GM18858 (cell line): ENCODE measurements around the gene SEMA3D.

ENCODE experiments used
- ATAC-seq: cut with Tn5 transposase; IDR thresholded peaks from one replicate; pipeline ENCODE4 v1.9.1; 2021; ENCODE audit not compliant: unreplicated experiment

The SEMA3D gene

DNA sequence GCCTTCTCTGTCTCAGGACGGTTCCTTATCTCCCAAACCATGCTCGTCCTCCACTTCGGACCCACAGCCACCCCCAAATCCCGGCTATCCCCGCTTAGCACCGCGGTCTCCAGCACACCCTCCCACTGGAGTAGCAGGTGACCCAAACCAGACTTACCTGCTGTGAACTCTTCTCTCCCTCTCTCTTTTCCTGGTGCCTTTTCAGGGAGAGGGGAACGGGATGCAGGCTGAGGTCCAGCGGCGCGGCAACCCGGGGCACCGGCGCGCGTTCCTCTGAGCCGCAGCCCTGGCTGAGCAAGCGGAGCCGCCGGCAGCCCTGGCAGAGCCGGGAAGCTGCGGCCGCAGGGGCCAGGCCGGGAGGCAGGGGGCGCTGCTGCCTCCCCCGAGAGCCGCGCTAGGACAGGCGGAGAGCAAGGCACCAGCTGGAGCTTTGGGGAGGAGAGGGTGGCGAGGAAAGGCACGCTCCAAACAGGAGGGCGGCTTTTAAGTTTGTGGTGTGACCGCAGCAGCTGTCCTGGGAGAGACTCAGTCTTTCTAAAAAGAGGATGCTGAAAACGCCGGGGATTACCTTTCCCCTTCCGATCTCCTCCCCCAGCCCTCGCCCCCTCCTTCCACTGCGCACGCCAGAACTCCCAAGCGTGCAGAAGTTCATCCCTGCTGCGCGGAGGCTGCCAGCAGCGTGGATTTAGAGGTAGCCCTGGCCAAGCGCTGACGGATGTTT lies at the start of gene SEMA3D:
Gene SEMA3D (minus strand): TSS at position 536 of the 721 bp plus-strand sequence. CDS start 65,165 bp downstream, outside the sequence.
- peak; percentile 85 for ATAC-seq

DNA sequence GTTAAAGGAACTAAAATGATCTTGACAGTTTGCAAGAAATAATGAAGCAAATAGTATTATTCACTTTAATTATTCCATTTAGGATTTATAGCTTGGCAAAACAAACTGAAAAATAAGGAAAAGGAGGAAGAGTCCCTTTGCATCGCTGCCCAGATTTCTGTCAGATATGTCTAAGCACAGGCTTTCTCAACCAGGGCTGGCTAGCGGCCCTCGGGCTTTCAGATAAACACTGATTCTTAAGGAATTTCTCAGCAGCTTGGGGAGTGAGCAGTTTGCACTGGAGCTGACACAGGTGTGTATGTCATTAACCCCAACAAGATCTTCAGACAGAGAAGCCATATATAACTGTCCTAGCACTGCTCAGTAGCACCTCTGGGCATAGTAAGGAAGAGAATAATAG lies 47.9 kb upstream of the SEMA3D start:
- no peak for ATAC-seq

GRCh38 chr7:85232068-85232467 lies 45.2 kb upstream of the SEMA3D start:
- no peak for ATAC-seq

- no peak for ATAC-seq
Measured at GRCh38 chr7:85230623-85231022, 43.8 kb upstream of the SEMA3D start.

GRCh38 chr7:85229544-85229943 lies 42.7 kb upstream of the SEMA3D start:
- no peak for ATAC-seq

- no peak for ATAC-seq
Measured at GRCh38 chr7:85226361-85227085, 39.7 kb upstream of the SEMA3D start.

- ATAC-seq = no peak
Measured at GRCh38 chr7:85224171-85224570, 37.3 kb upstream of the SEMA3D start.

GRCh38 chr7:85222522-85222921 lies 35.7 kb upstream of the SEMA3D start:
- ATAC-seq = no peak

DNA sequence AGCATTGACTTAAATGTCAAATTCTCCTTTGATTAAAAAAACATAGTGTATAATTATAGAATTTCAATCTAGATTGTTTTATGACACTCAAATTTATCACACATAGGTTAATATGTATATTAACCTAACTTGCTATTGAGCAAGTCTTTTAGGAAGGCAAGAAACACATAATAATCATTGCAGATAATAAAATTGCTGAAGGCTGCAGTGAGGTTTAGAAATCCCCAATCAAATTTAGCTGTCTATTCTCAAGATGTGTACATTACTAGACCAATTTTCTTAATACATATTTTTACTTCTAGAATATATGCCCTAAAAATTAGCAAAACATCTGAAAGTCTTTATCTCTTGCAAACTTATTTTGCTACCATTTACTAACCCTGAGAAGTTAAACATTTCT lies 34.9 kb upstream of the SEMA3D start:
- no peak for ATAC-seq

DNA sequence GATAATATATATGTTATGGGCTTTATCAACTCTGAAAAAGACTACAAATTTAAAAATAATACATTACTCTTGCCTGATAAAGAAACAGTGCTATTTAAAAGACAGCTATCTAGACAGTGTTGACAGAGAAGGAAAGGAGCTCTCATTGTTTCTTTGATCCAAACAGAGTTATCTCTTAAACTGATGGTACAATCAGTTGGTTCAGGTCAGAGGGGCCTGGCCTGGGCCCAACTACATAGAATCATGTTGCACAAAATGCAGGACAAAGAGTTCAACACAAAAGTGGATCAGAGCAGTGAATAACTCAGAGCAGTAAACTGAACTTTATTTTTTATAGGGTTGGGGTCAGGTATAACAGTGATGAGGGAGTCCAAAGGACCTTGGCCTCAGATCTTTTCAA lies 33.8 kb upstream of the SEMA3D start:
- no peak for ATAC-seq

DNA sequence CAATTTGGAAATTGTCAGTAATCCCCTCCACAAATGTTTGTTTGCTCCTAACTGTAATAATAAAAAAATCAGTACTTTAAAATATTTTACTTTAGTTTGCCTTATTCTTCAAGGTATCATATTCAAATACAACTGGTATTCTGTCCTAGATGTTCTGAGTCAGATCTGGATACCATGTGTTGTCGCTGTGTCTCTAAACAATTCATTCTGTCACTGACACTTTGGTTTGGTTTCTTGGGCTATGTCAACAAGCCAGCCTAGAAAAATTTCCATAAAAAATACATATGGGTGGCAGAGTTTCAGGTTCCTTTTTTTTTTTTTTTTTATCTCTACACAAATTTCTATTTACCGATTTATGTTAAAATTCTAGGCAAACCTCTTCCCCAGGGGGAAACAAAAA lies 33.2 kb upstream of the SEMA3D start:
- no peak for ATAC-seq

GRCh38 chr7:85217085-85217484 lies 30.2 kb upstream of the SEMA3D start:
- ATAC-seq = no peak

DNA sequence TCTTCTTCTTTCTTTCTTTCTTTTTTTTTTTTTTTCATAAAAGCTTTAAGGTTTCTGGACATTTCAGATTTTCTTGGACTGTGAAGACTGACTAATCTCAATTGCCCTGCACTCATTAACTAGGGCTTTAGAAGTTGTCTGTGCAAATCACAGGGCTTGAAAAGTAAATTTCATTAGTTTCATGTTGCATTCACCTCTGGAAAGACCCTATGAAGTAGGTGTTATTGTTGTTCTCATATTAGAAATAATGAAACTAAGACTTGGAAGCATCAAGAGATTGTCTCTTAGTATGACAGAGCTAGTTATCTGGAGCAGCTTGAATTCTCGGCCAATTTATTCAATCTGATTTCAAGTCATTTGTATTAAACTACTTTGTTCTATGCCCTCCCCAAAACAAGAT lies 28.2 kb upstream of the SEMA3D start:
- peak; percentile 93 for ATAC-seq

DNA sequence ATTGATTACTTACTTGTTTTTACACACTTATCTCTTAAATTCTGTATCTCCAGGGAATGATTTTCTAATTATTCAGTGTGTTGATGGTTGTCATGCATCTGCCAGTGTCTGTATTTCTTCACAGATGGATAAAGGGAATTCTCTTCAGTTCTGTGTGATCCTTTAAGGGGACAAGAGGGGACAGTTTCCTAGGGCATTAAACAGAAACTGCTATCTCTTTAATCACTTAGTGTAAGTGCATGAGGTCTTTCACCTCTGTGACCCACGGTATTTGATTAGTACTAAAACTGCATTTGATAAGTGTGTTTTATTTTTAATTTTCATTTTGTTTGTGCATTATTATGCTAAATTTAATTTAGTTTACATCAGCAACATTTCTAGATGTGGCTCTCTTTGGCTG lies 26.6 kb upstream of the SEMA3D start:
- no peak for ATAC-seq

GRCh38 chr7:85205754-85206153 lies 18.9 kb upstream of the SEMA3D start:
- no peak for ATAC-seq

DNA sequence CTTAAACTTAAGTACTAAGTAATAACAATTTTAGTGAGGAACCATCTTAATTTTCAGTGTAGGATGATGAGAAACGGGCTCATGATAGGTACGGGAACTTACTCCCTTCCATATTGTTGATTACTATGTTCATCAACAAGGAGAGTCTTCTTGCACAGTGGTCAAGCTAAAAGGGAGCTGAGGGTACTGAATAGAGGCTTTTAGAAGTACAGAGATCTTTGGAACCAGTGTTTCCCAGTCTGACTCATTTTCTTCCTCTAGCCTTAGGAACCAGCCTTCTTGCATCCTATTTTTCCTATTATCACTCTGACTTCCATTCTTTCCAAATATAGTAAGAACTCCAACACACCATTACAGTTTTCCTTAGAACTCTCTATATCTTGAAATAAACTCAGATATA lies 17.6 kb upstream of the SEMA3D start:
- no peak for ATAC-seq

DNA sequence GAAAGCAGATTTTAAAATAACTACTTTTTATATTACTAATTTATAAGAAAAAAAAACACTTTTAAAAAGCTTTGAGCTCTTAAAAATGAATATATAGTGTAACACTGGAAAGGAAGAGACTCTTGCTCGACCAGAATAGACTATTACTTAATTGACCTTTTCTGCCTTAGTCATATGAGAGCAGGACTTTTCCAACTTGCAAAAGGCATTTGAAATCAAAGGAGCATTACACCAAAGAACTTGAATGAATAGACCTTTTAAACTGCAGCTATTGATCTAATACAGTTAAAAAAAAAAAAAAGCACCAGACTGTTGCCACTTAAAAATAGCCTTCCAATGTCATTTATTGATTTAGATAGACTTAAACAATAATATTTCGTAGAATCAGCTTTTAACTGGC lies 17.2 kb upstream of the SEMA3D start:
- ATAC-seq = no peak

GRCh38 chr7:85201209-85201608 lies 14.4 kb upstream of the SEMA3D start:
- no peak for ATAC-seq

- no peak for ATAC-seq
Measured at GRCh38 chr7:85196696-85197095, 9.8 kb upstream of the SEMA3D start.

DNA sequence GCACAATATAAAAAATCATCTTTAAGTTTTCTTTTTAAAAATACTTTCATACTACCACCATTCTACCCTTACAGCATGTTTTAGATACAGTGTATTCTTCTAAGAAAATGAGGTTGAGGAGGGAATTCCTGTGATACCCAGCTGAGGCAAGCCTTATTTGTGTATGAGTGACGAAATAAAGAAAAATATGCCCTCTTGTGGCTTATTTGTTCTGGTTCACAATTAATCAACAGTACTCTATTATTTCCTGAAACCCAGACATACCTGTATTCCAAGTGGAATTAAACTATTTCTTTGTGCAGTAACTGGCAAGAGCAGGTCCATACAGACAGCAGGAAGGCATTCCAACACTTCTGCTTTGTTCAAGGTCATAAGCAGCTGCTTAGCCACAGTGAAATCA lies 4.5 kb upstream of the SEMA3D start:
- ATAC-seq = no peak

GRCh38 chr7:85186083-85186520 lies 754 bp downstream of the SEMA3D start:
- no peak for ATAC-seq

DNA sequence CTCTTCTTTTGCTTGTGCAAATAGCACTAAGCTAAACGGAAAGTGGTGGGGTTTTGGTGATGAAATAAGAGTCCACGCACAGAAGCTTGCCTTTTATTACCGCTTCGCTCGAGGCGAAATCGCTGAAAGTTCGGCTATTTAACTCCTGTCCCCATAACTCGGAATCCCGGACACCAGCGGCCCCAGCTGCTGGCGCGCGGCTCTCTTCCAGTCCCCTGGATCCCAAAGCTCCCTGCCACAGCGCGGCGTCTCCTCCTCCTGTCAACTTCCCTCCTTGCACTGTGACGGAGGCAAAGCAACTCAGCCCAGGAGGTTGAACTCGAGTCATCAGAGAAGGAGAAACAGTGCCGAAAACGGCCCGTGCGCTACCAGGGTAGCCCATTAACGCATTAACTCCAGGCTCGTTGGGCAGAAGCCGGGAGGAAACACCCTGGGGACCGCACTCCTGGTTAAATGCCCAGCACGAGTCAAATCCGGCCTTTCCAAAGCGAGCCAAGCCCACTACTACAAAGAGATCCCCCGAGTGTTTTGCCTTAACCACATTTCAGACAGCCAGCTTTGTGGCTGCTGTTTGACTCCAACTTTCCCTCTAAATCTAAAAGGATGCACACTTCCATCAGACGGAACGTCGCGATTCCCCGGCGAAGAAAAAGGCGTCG lies 1.3 kb downstream of the SEMA3D start:
- ATAC-seq = no peak
